Measurements from ENCODE around the gene P2RY8.

The P2RY8 gene

GRCh38 chrX:1488141-1488540, 48.8 kb downstream of the P2RY8 start:
- H3K27me3 ChIP-seq (ENCODE audit: control insufficient read depth, insufficient read depth, low read length), result no peaks in the 10 kb centered on the region
- no peaks in the 10 kb centered on the region for H3K79me2 ChIP-seq
- H3K27ac ChIP-seq, result peak overlapping the region; percentile 75
- no peaks in the 10 kb centered on the region for H3K36me3 ChIP-seq (ENCODE audit: control insufficient read depth, insufficient read depth, low read length)
- H3K4me1 ChIP-seq, result no peaks in the 10 kb centered on the region
- H3K4me3 ChIP-seq (ENCODE audit: low read depth, low read length), result no peak overlapping the region
- no peak overlapping the region for H2AFZ ChIP-seq
- no peak overlapping the region for H3K9ac ChIP-seq
- no peak for TF ChIP-seq CTCF (IDR thresholded peaks at IDR 0.05)
- no peaks in the 10 kb centered on the region for H3K9me3 ChIP-seq (ENCODE audit: control insufficient read depth, low read length)
- no peak overlapping the region for H3K4me2 ChIP-seq (ENCODE audit: low read length)

GRCh38 chrX:1487401-1487800, 49.6 kb downstream of the P2RY8 start:
- no peak overlapping the region for H3K4me3 ChIP-seq (ENCODE audit: low read depth, low read length)
- H3K27ac ChIP-seq, result peak overlapping the region; percentile 75
- no peaks in the 10 kb centered on the region for H3K79me2 ChIP-seq
- TF ChIP-seq CTCF (IDR thresholded peaks at IDR 0.05), result no peak
- H3K9me3 ChIP-seq (ENCODE audit: control insufficient read depth, low read length), result no peaks in the 10 kb centered on the region
- H3K9ac ChIP-seq, result no peak overlapping the region
- H3K4me1 ChIP-seq, result no peaks in the 10 kb centered on the region
- no peaks in the 10 kb centered on the region for H3K36me3 ChIP-seq (ENCODE audit: control insufficient read depth, insufficient read depth, low read length)
- no peak overlapping the region for H2AFZ ChIP-seq
- no peaks in the 10 kb centered on the region for H3K27me3 ChIP-seq (ENCODE audit: control insufficient read depth, insufficient read depth, low read length)
- no peak overlapping the region for H3K4me2 ChIP-seq (ENCODE audit: low read length)

- H3K4me3 ChIP-seq (ENCODE audit: low read depth, low read length), result no peak overlapping the region
- H2AFZ ChIP-seq, result no peak overlapping the region
- no peaks in the 10 kb centered on the region for H3K4me1 ChIP-seq
- no peaks in the 10 kb centered on the region for H3K27me3 ChIP-seq (ENCODE audit: control insufficient read depth, insufficient read depth, low read length)
- no peaks in the 10 kb centered on the region for H3K79me2 ChIP-seq
- no peak for TF ChIP-seq CTCF (IDR thresholded peaks at IDR 0.05)
- H3K9ac ChIP-seq, result no peak overlapping the region
- no peak overlapping the region for H3K4me2 ChIP-seq (ENCODE audit: low read length)
- no peaks in the 10 kb centered on the region for H3K36me3 ChIP-seq (ENCODE audit: control insufficient read depth, insufficient read depth, low read length)
- peak overlapping the region; percentile 73 for H3K27ac ChIP-seq
- H3K9me3 ChIP-seq (ENCODE audit: control insufficient read depth, low read length), result no peaks in the 10 kb centered on the region
Observed at GRCh38 chrX:1486749-1487361, 50.1 kb downstream of the P2RY8 start.

GRCh38 chrX:1486177-1486576, 50.8 kb downstream of the P2RY8 start:
- no peaks in the 10 kb centered on the region for H3K4me1 ChIP-seq

More at GRCh38 chrX:1486177-1486576, 50.8 kb downstream of the P2RY8 start:
- Histone ChIP-seq H3K9me3 (ENCODE audit: control insufficient read depth, low read length) (no peaks in the 10 kb centered on the region), H3K4me2 (ENCODE audit: low read length) (no peak overlapping the region), H3K27me3 (ENCODE audit: control insufficient read depth, insufficient read depth, low read length) (no peaks in the 10 kb centered on the region), H3K79me2 (no peaks in the 10 kb centered on the region), H3K9ac (no peak overlapping the region), H3K27ac (peak overlapping the region; percentile 73), H2AFZ (no peak overlapping the region), H3K36me3 (ENCODE audit: control insufficient read depth, insufficient read depth, low read length) (no peaks in the 10 kb centered on the region), H3K4me3 (ENCODE audit: low read depth, low read length) (no peak overlapping the region)
- TF ChIP-seq CTCF (IDR thresholded peaks at IDR 0.05), result no peak

Measured in parathyroid adenoma (tissue), 2 donors.